B cell (primary cell): ENCODE data around the gene RPL14. TPM values are rescaled to one million over a fixed set of nuclear protein-coding genes. Genes with fewer than 3 reads are reported as not detected.

Experiments
- ATAC-seq: fragments of 200-7000 bp; cut with Tn5 transposase; one replicate; pipeline ENCODE4 v1.10.0; 2021; ENCODE audit warnings: low read depth, mild to moderate bottlenecking, moderate number of reproducible peaks, moderate library complexity
- CTCF ChIA-PET: fragments of 350-600 bp; sonication (Branson Sonifier 250); formaldehyde crosslinking; loops from one replicate; lab custom pipeline; 2021; ENCODE audit warnings: antibody characterized with exemption, inconsistent platforms; lab: Charles Lee
- POLR2A ChIA-PET: fragments of 350-600 bp; sonication (Branson Sonifier 250); formaldehyde crosslinking; loops from one replicate; lab custom pipeline; 2021; ENCODE audit warnings: antibody characterized with exemption; lab: Charles Lee
- DNase-seq: peaks from one replicate; pipeline ENCODE4 v3.0.0; 2013
- H2AFZ ChIP-seq: 2 replicates; pipeline ENCODE4 v1.6.1; 2012; ENCODE audit warnings: mild to moderate bottlenecking, low read depth, low read length; ENCODE audit not compliant: insufficient read depth, poor library complexity, severe bottlenecking
- H3K27ac ChIP-seq, 2 donors: 1 replicate in 1 of 2; 2 replicates in 1 of 2; pipeline ENCODE4 v1.5.1; 2012 to 2013; ENCODE audit warnings: low read length in 2 of 2, mild to moderate bottlenecking in 2 of 2, moderate library complexity in 1 of 2
- H3K27me3 ChIP-seq, 4 experiments: fragments of 200-600 bp in 1 of 4; sonication (generic) in 1 of 4; replicated peaks in 1 of 4; 1 replicate in 2 of 4; 2 replicates in 2 of 4; pipeline versions ENCODE4 v1.6.1 to v1.7.0; 2013 to 2016; ENCODE audit warnings: low read length in 3 of 4, mild to moderate bottlenecking in 2 of 4, mixed read lengths in 1 of 4, moderate library complexity in 1 of 4; ENCODE audit not compliant: insufficient read depth in 4 of 4, control insufficient read depth in 3 of 4; ENCODE audit errors: control extremely low read depth in 1 of 4
- H3K36me3 ChIP-seq, 2 experiments: replicated peaks in 1 of 2; 1 replicate in 1 of 2; 2 replicates in 1 of 2; pipeline versions ENCODE4 v1.6.1 to v1.7.1; 2013; ENCODE audit warnings: low read length in 1 of 2; ENCODE audit not compliant: insufficient read depth in 2 of 2, control insufficient read depth in 1 of 2; ENCODE audit errors: control extremely low read depth in 1 of 2, extremely low read depth in 1 of 2
- H3K4me1 ChIP-seq, 2 donors: fragments of 200-600 bp in 1 of 2; sonication (generic) in 1 of 2; 1 replicate in 1 of 2; 2 replicates in 1 of 2; pipeline versions ENCODE4 v1.5.1 to v1.6.1; 2013 to 2017; ENCODE audit warnings: low read length in 2 of 2; ENCODE audit not compliant: control insufficient read depth in 2 of 2, insufficient read depth in 2 of 2
- H3K4me2 ChIP-seq: replicated peaks from 2 replicates; pipeline ENCODE3; 2012; ENCODE audit warnings: mild to moderate bottlenecking, low read depth, low read length; ENCODE audit not compliant: poor library complexity, severe bottlenecking
- H3K4me3 ChIP-seq, 5 experiments: fragments of 200-600 bp in 1 of 5; sonication (generic) in 1 of 5; 1 replicate in 3 of 5; 2 replicates in 2 of 5; pipeline versions ENCODE4 v1.5.1 to v1.7.0; 2011 to 2016; ENCODE audit warnings: low read length in 4 of 5, mild to moderate bottlenecking in 4 of 5, low read depth in 2 of 5, control low read depth in 1 of 5, moderate library complexity in 1 of 5; ENCODE audit not compliant: insufficient read depth in 1 of 5; ENCODE audit errors: control extremely low read depth in 1 of 5, extremely low read depth in 1 of 5
- H3K79me2 ChIP-seq: fragments of 200-600 bp; sonication (generic); one replicate; pipeline ENCODE4 v1.6.0; 2016; ENCODE audit warnings: low read length; ENCODE audit not compliant: control insufficient read depth, insufficient read depth
- H3K9ac ChIP-seq: fragments of 200-600 bp; sonication (generic); 2 replicates; pipeline ENCODE4 v1.6.1; 2017; ENCODE audit warnings: mild to moderate bottlenecking, low read length, moderate library complexity
- H3K9me3 ChIP-seq, 3 donors: one replicate each; pipeline versions ENCODE4 v1.6.1 to v1.7.1; 2013; ENCODE audit warnings: low read length in 2 of 3; ENCODE audit not compliant: control insufficient read depth in 2 of 3, insufficient read depth in 1 of 3; ENCODE audit errors: control extremely low read depth in 1 of 3
- H4K20me1 ChIP-seq: 2 replicates; pipeline ENCODE4 v1.6.0; 2012; ENCODE audit warnings: mild to moderate bottlenecking, low read length; ENCODE audit not compliant: insufficient read depth, control insufficient read depth, poor library complexity, severe bottlenecking
- H3K27ac Mint-ChIP-seq: one replicate; pipeline ENCODE4 v1.8.0; 2021; ENCODE audit warnings: mixed read lengths
- H3K27me3 Mint-ChIP-seq: one replicate; pipeline ENCODE4 v1.8.0; 2021; ENCODE audit warnings: mixed read lengths
- H3K4me1 Mint-ChIP-seq: one replicate; pipeline ENCODE4 v1.8.0; 2021; ENCODE audit warnings: mixed read lengths
- H3K4me3 Mint-ChIP-seq: one replicate; pipeline ENCODE4 v1.8.0; 2021; ENCODE audit warnings: mixed read lengths
- H3K9me3 Mint-ChIP-seq: one replicate; pipeline ENCODE4 v1.8.0; 2022; ENCODE audit warnings: mixed read lengths; ENCODE audit not compliant: insufficient read depth
- EZH2 ChIP-seq: IDR thresholded peaks from 2 replicates; pipeline ENCODE4 v1.6.1; 2012; ENCODE audit warnings: borderline replicate concordance, low read depth, mild to moderate bottlenecking, moderate library complexity, low read length; ENCODE audit not compliant: insufficient read depth, poor library complexity, severe bottlenecking
- WGBS: methylation state at CpG from one replicate; pipeline ENCODE4 v1.1.5; 2013; ENCODE audit warnings: missing lambda C conversion rate; ENCODE audit not compliant: insufficient coverage; 5-methylcytosine and 5-hydroxymethylcytosine counted together
- intact Hi-C: fragments of 100-400 bp; cut with micrococcal nuclease; formaldehyde crosslinking; loops from one replicate; pipeline ENCODE4 v1.10.0; 2022
- polyA plus RNA-seq: library from polyadenylated mRNA; depleted of rRNA; stranded (reverse); fragments of >200 nt; gene quantifications from 2 replicates; pipeline ENCODE4 v1.2.3, GENCODE V29; 2012
- total RNA-seq, 2 donors: library from RNA; stranded (reverse); fragments of 120-200 nt in 1 of 2; gene quantifications; 1 replicate in 1 of 2; 2 replicates in 1 of 2; pipeline versions ENCODE4 v1.2.3 to v1.2.4, GENCODE V29; 2013 to 2022
- TF ChIP-seq, protein P1 (sequence below): fragments of 200-600 bp; IDR thresholded peaks from one replicate; pipeline ENCODE4 v1.8.0; 2022; ENCODE audit warnings: antibody characterized with exemption, mild to moderate bottlenecking

RPL14 gene
- total and polyA plus RNA-seq, 2 donors (not counting 1 experiment from before 2014, with no cell fraction given) = 413 to 2,452 TPM

DNA sequence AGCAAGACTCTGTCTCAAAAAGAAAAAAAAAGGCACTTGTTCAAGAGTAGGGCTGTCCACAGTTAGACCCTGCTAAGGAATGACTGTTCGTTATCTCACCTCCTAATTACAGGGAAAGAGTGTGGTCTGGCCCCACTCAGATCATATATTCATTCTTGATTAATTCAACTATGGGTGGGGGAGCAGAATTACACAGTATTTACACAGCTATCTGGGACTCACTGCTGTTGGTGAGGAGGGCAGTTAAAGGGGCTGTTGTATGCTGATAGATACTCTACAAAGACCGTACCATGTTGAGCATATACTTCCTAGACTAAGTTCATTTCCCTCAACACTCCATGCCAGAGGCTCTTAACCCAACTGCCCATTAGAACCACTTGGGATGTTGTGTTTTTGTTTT lies 44.9 kb downstream of the RPL14 start:
- DNase-seq = no peak
- no peak for ATAC-seq
- no peak overlapping the region for H3K4me2 ChIP-seq
- no peaks in the 10 kb centered on the region for H3K27me3 ChIP-seq
- intact Hi-C loops = no loop called here
- Mint-ChIP-seq H3K9me3 (no peaks in the 10 kb centered on the region), H3K4me3 (no peak overlapping the region), H3K27me3 (no peaks in the 10 kb centered on the region), H3K4me1 (peaks cover 13% of the 10 kb centered on the region), H3K27ac (no peak overlapping the region)
- no peak overlapping the region for H3K4me3 ChIP-seq
- no CpG with 5 or more reads among the region's 2 CpGs for WGBS
- ChIA-PET POLR2A (no interaction called here), CTCF (no interaction called here)
- no peak overlapping the region for H3K9ac ChIP-seq
- no peak overlapping the region for H2AFZ ChIP-seq
- peaks cover 6 to 10% of the 10 kb centered on the region in 2 donors for H3K4me1 ChIP-seq
- TF ChIP-seq, protein P1, sequence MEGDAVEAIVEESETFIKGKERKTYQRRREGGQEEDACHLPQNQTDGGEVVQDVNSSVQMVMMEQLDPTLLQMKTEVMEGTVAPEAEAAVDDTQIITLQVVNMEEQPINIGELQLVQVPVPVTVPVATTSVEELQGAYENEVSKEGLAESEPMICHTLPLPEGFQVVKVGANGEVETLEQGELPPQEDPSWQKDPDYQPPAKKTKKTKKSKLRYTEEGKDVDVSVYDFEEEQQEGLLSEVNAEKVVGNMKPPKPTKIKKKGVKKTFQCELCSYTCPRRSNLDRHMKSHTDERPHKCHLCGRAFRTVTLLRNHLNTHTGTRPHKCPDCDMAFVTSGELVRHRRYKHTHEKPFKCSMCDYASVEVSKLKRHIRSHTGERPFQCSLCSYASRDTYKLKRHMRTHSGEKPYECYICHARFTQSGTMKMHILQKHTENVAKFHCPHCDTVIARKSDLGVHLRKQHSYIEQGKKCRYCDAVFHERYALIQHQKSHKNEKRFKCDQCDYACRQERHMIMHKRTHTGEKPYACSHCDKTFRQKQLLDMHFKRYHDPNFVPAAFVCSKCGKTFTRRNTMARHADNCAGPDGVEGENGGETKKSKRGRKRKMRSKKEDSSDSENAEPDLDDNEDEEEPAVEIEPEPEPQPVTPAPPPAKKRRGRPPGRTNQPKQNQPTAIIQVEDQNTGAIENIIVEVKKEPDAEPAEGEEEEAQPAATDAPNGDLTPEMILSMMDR = no peak
- no peak for TF ChIP-seq EZH2
- H4K20me1 ChIP-seq = no peaks in the 10 kb centered on the region
- H3K79me2 ChIP-seq = no peaks in the 10 kb centered on the region
- H3K36me3 ChIP-seq = no peaks in the 10 kb centered on the region
- H3K27ac ChIP-seq = no peak overlapping the region
- H3K9me3 ChIP-seq = no peaks in the 10 kb centered on the region

DNA sequence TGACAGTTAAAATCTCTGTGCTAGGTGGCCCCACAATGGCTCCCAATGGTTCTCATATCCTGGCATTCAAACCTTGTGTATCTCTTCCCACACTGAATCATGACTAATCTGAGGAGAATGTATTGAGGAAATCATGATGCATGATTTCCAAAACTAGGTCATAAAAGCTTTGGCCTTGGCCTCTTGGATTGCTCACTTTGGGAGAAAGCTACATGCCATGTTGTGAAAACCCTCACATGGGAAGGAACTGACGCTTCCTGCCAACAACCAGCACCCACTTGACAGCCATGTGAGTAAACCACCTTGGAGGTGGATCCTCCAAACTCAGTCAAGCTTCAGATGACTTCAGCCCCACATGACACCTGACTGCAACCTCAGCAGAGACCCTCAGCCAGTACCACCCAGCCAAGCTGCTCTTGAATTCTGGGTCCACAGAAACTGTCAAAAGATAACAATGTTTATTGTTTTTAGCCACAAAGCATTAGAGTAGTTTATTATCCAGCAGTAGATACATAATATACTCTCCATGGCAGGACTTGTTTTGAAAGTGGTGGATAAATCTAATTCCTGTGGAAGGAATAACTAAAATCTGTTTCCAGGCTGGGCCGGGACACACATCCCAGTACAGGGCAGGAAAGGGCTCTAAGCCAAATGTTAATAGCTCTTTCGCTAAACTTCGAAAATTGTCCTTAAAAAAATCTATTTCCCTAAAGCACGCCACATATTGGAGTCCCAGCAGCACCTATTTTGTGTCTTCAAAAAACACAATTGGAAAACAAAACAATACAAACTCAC lies 47.7 kb downstream of the RPL14 start:
- ChIA-PET POLR2A (interaction anchor here (2.0 kb wide), 1 partner anchor 48 kb away, joined by 9 read pairs; the partner anchor contains the start of gene RPL14), CTCF (interaction anchor here (0.9 to 1.9 kb wide), 6 partner anchors 19 to 214 kb away, joined by 3 to 6 read pairs (median 4); partner anchors contain the start of genes ZNF619 and ZNF621)
- Mint-ChIP-seq H3K27me3 (no peaks in the 10 kb centered on the region), H3K9me3 (no peaks in the 10 kb centered on the region), H3K27ac (no peak overlapping the region), H3K4me1 (peaks cover 13% of the 10 kb centered on the region), H3K4me3 (peak overlapping the region; percentile 99)
- intact Hi-C loops = no loop called here
- Histone ChIP-seq H3K27ac (no peak overlapping the region), H3K27me3 (no peaks in the 10 kb centered on the region), H2AFZ (peak overlapping the region; percentile 100), H3K4me3 (no peak overlapping the region), H3K9ac (no peak overlapping the region), H3K79me2 (no peaks in the 10 kb centered on the region), H3K9me3 (no peaks in the 10 kb centered on the region), H3K4me1 (peaks cover 6 to 10% of the 10 kb centered on the region in 2 donors), H4K20me1 (no peaks in the 10 kb centered on the region), H3K36me3 (no peaks in the 10 kb centered on the region), H3K4me2 (no peak overlapping the region)
- TF ChIP-seq, protein P1 = no peak
- no peak for TF ChIP-seq EZH2
- WGBS = 92% methylated on average over 5 of the region's 5 CpGs
- DNase-seq = no peak
- no peak for ATAC-seq
